ENCODE measurements around the gene TRMT61B.

TRMT61B gene

DNA sequence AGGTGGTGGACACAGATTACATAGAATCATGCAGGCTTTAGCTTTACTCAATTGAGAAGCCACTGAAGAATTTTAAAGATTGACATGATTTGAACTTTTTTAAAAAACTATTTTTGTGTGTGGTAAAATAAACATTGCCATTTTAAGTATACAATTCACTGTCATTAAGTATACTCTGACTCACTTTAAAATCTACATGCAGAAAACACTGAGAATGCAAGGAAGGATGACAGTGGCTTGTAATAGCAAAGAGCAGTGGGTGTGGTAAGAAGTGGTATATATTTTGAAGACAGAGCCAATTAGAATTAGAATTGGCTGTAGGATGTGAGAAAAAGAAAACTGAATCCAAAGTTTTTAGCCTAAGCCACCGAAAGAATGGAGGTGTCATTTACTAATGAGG, 14.9 kb downstream of the TRMT61B start:
- DNase-seq = no peak

- DNase-seq = no peak
Measured at GRCh38 chr2:28842042-28842441, 28.1 kb downstream of the TRMT61B start.

GRCh38 chr2:28838971-28839370, 31.1 kb downstream of the TRMT61B start:
- DNase-seq = no peak

DNA sequence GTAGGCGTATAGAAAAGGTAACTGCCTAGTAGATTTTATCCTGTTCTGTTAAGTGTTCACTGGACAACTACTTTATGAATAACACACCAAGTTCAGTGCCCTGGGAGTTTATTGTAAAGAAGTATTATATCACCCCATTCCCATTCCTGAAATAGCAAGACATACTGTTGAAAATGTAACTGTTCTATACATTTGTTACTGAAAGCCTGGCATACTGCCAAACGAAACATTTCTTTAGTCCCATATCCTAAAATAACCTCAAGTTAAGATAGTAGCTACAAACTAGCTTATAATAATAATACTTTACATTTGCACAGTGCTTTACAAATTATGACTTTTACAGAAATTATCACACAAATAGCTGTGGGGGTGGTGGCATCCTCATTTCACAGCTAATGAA, 34.3 kb downstream of the TRMT61B start:
- no peak for DNase-seq

DNA sequence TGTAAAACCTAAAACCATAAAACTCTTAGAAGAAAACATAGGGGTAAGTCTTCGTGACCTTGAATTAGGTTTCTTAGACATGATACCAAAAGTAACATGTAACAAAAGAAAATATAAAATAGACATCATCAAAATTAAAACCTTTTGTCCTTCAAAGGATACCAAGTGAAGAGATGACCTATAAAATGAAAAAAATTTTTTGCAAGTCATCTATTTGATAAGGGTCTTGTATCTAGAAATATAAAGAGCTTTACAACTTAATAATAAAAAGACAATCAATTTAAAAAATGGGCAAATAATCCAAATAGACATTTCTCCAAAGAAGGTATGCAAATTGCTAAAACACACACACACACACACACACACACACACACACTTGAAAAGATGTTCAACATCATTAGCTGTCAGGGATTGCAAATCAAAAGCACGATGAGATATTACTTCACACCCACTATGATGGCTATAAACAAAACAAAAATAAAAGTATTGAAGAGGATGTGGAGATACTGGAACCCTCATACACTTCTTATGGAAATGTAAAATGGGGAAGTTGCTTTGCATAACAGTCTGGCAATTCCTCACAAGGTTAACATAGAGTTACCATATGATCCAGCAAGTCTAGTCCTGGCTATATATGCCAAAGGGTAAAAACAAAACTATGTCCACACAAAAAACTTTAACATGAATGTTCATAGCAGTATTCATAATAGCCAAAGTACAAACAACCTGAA, 36.2 kb downstream of the TRMT61B start:
- DNase-seq = no peak

DNA sequence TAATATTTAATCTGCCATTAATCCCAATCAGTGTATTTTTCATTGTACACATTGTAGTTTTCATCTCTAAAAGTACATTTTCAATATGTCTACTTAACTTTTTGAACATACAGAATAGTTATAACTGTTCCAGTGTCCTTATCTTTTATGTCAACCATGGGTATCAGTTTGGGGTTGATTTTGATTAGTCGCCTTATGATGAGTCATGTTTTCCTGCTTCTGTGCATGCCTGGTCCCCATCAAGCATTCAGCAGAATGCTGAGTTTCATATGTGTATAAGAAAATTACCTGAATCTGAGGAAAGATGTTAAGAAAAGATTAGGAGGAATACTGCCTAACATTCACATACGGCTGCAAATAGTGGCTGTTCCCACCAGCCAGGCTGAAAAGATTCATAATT, 41.7 kb downstream of the TRMT61B start:
- DNase-seq = peak; percentile 44

DNA sequence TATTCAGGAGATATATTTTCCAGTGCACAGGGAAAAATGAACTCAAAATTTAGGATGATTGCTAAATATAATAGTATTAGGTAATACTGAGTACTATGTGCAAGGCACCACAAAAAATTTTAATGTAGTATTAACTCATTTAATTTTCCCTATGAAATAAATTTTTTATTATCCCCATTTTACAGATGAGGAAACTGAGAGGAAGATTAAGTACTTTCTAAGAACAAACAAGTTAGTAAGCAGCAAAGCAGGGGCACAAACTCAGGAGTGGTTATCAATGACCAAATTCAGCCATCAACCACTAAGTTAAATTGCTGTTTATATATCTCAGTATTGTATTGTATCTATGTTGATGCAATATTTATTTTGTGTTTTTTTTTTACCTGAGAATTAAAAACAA, 45.2 kb downstream of the TRMT61B start:
- DNase-seq = no peak

- DNase-seq = no peak
Measured at GRCh38 chr2:28824207-28824606, 45.9 kb downstream of the TRMT61B start.

DNA sequence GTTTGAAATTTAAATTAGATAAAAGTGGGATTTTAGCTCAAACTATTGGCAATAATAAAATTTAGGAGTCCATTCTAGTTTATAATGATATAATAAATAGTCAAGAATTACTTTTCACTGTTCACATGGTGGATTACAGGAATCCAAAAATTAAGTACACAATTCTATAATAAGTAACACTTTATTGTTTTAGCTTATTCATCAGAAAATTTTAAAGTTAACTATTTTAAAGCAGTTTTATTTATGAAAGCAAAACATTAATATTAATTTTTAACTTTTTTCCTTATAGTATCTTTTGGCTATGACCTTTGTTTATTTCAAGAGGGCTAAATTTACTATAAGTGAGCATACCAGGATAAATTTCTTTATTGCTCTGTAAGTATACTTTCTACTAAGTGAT, 48.1 kb downstream of the TRMT61B start:
- DNase-seq = no peak

GRCh38 chr2:28821295-28821958, 48.7 kb downstream of the TRMT61B start:
- peak; percentile 71 for DNase-seq

- no peak for DNase-seq
Measured at GRCh38 chr2:28818053-28818452, 52.1 kb downstream of the TRMT61B start.

- DNase-seq = peak; percentile 76
Measured at GRCh38 chr2:28810384-28811285, 59.5 kb downstream of the TRMT61B start, which contains the start of gene SPDYA. Gene SPDYA, plus strand, starts transcription at chr2:28810834. Its CDS starts 5,181 bp downstream, at chr2:28816015.

DNA sequence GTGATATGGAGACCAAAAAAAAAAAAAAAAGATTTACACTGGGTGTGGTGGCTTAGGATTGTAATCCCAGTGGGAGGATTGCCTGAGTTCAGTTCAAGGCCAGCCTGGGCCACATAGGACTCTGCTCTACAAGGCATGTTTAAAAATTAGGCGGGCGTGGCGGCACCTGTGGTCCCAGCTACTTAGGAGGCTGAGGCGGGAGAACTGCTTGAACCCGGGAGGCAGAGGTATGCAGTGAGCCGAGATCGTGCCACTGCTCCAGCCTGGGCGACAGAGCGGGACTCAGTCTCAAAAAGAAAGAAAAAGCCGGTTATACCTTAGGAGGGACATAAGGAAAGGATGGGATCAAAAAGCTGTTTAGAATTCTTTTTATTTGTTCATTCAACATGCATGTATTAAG, 60.2 kb downstream of the TRMT61B start:
- DNase-seq = no peak

- DNase-seq = peak; percentile 29
Measured at GRCh38 chr2:28802975-28803429, 67.1 kb downstream of the TRMT61B start.

DNA sequence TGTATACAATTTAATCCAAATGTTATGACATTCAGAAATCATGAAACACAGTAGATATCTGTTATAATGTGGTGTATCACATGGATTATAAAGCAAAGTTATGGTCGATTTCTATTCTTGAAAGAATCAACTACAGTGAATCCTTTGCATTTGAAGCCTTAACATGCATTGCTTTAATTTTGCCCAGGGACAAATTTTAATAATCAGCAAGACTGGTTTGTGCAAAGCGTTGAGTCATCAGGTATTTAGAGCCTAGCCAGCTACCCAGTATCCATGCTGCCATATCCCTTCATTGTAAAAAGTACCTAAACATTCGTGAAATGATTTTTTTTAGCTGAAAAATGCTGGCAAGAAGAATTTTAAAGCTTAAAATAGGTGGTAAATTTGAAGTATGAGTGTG, 68.4 kb downstream of the TRMT61B start:
- no peak for DNase-seq

All from hematopoietic multipotent progenitor cell treated with erythropoietin and hydrocortisone succinate and interleukin-3 and kit ligand, for 8 days (in vitro differentiated cells).